NB4 (cell line): ENCODE results near the gene ARHGAP1.

Experiments used
- DNase-seq: peaks from one replicate; pipeline ENCODE4 v3.0.0; 2010; ENCODE audit warnings: low read depth
- H3K4me3 ChIP-seq: one replicate; pipeline ENCODE4 v1.5.1; 2011; ENCODE audit warnings: mild to moderate bottlenecking, low read depth, low read length, moderate library complexity
- CTCF ChIP-seq: IDR thresholded peaks from one replicate; pipeline ENCODE4 v1.5.1; 2012; ENCODE audit warnings: low read depth, low read length
- MAX ChIP-seq: IDR thresholded peaks from 2 replicates; pipeline ENCODE4 v1.6.1; 2011; ENCODE audit warnings: low read depth, low read length
- MYC ChIP-seq: IDR thresholded peaks from 2 replicates; pipeline ENCODE4 v1.6.1; 2011; ENCODE audit warnings: low read depth, low read length
- POLR2A ChIP-seq: IDR thresholded peaks from 2 replicates; pipeline ENCODE4 v1.6.1; 2011; ENCODE audit warnings: mild to moderate bottlenecking; ENCODE audit not compliant: insufficient read length; ENCODE audit errors: extremely low read depth

Gene ARHGAP1

GRCh38 chr11:46640036-46640788 lies 60.2 kb downstream of the ARHGAP1 start:
- DNase-seq: no peak
- no peak for TF ChIP-seq MAX
- TF ChIP-seq MYC: no peak
- TF ChIP-seq POLR2A: no peak
- no peak for TF ChIP-seq CTCF
- H3K4me3 ChIP-seq: no peak overlapping the region

DNA sequence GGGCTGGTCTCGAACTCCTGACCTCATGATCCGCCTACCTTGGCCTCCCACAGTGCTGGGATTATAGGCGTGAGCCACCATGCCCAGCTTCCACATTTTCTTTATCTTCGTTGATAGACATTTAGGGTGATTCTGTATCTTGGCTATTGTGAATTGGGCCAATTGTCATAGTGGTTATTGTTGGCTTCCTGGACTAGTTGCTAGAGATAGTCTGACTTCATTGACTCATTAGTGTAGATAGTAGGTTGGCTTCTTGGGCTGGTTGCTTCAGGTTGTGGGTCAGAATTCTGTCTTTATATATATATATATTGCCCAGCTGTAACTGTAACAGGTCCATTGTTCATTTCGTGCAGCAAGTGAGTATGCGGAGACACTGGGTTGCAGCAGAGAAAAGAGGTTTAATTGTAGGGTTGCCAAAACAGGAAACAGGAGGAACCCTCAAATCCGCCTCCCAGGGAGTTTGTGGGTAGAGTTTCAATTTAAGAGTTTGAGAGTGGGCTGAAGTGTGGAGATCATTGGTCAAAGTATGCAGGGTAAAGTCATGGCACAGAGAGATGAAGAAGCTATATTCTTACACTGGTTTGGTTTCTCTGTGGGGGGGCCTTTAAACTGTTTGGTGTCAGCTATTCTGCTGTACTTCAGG lies 61.1 kb downstream of the ARHGAP1 start:
- H3K4me3 ChIP-seq: no peak overlapping the region
- TF ChIP-seq MAX: peak; percentile 51; the same call in 1 of the 2 replicates
- TF ChIP-seq CTCF: no peak
- TF ChIP-seq POLR2A: no peak
- TF ChIP-seq MYC: peak; percentile 61
- DNase-seq: peak; percentile 98

GRCh38 chr11:46637546-46637945 lies 62.9 kb downstream of the ARHGAP1 start:
- TF ChIP-seq CTCF (no peak), MAX (no peak), MYC (no peak), POLR2A (no peak)
- no peak for DNase-seq

GRCh38 chr11:46635557-46636139 lies 64.8 kb downstream of the ARHGAP1 start:
- TF ChIP-seq MAX (no peak), CTCF (no peak), MYC (no peak), POLR2A (no peak)
- DNase-seq: no peak
- H3K4me3 ChIP-seq: no peak overlapping the region

More at GRCh38 chr11:46637546-46637945, 62.9 kb downstream of the ARHGAP1 start:
- H3K4me3 ChIP-seq: no peak overlapping the region

- DNase-seq: peak; percentile 64
- TF ChIP-seq MYC (no peak), MAX (no peak), CTCF (no peak), POLR2A (no peak)
- no peak overlapping the region for H3K4me3 ChIP-seq
Measured at GRCh38 chr11:46633291-46634217, 66.9 kb downstream of the ARHGAP1 start.
